SK-N-DZ (cell line): Measurements from ENCODE around the gene SYCP2.
"Not testable (repeated sequence)": the region's sequence is repeated elsewhere in the genome, so short reads cannot be mapped to it uniquely, and the experiment has no call there.

Experiments
- DNase-seq: peaks from one replicate; pipeline ENCODE4 v3.0.0-alpha.2; 2015; ENCODE audit warnings: low spot score

Gene SYCP2

DNA sequence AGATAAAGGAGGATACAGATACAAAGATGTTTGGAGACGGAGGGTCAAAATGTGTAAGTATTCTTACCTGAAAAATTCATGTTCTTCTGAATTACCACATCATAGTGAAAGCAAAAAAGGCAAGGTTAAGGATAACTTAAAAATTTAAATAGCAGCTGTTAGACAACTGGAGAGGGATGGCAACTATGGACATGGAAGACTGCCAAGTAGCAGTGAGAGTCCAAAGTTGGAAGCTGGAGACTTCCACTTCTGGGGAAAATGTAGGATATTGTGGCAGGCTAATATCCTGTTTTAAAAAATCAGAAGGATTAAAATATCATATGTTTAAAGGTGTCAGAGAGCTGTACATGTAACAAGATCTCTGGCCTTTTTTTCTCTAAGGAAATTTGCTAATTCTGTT, 29.8 kb downstream of the SYCP2 start:
- DNase-seq: no peak

- DNase-seq: no peak
These were observed 31.0 kb downstream of the SYCP2 start for GRCh38 chr20:59902470-59902869.

DNA sequence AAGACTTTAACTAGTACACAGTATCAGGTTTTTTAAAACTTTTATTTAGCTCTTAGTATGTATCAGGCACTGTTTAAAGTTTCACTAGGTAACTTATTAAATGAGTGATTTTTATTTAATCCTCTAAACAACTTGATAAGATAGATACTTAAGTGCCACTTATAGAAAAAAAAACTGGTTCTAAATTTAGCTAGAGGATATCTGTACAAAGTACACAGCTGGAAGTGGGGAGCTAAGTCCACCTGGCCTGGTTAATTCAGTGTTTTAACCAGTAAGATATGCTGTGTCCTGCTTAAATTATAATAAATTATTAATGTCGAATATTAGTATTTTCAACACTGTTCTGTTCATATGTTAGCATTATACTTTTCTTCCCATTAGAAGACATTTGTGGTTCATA, 37.5 kb downstream of the SYCP2 start:
- DNase-seq: no peak

DNA sequence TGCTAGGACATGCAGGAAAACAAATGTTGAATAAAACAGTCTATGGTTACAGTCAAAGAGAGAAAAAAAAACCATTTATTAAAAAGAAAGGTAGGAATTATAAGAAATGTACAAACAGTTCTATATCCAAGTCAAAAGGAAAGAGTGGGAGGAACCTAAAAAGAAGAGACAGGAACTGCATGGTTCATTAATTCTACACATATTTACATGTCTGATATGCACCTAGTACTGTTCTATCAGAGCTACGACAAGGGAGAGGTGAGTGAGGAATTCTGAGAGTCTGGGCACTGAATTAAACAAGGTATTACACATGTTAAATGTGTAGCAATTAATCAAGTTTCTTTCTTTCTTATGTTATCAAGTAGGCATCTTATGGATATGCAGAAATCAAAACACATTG, 41.9 kb downstream of the SYCP2 start:
- DNase-seq: no peak

- DNase-seq: not testable (repeated sequence)
These were observed 43.4 kb downstream of the SYCP2 start for GRCh38 chr20:59890035-59890434.

DNA sequence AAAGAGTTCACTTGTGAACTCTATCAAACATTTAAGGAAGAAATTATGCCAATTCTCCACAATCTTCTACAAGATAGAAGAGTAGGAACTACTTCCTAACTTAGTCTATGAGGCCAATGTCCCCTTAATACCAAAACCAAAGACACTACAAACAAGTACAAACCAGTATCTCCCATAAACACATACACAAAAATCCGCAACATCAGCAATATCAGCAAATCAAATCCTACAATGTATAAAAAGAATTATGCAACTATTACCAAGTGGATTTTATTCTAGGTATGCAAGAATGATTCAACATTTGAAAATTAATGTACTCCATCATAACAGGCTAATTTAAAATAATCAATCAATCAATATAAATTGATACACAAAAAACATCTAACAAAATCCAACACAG, 45.4 kb downstream of the SYCP2 start:
- no peak for DNase-seq

- DNase-seq: no peak
These were observed 48.9 kb downstream of the SYCP2 start for GRCh38 chr20:59884494-59884893.

- DNase-seq: no peak
These were observed 53.2 kb downstream of the SYCP2 start for GRCh38 chr20:59880198-59880597.

GRCh38 chr20:59873409-59873808, 60.0 kb downstream of the SYCP2 start:
- DNase-seq: no peak

DNA sequence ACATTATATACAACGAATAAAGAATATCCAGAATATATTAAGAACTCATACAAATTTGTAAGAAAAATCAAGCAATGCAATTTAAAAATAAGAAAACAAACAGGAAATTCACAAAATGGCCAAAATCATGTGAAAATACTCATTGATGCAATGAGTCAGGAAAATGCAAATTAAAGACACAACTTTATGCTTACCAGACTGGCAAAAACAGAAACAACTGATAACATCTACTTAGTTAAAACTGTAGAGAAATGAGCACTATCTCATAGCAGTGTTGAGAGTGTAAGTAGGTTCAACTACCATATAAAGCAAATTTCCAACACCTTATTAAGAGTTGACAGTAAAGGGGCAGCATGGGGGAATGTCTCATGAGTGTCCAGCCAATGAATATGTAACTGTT, 62.3 kb downstream of the SYCP2 start:
- no peak for DNase-seq

GRCh38 chr20:59866338-59866737, 67.1 kb downstream of the SYCP2 start:
- DNase-seq: no peak

DNA sequence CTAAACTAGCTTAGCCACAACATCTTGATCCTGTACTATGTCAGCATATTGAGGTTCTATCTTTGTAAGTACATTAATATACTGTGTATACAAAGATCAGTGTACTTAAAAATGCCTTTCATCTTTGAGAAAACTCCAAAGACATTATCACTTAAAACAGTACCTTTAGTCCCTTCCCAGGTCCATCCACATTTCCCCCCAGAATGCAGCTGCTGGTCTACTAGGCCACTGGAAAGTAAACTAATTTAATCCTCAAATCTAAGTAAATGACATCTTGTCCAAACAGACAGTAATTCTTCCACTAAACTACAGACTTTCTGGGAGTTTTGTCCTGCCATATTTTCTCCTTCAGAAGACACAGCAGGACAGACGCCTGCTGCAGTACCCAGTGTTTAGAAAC, 68.7 kb downstream of the SYCP2 start:
- peak; percentile 26 for DNase-seq

DNA sequence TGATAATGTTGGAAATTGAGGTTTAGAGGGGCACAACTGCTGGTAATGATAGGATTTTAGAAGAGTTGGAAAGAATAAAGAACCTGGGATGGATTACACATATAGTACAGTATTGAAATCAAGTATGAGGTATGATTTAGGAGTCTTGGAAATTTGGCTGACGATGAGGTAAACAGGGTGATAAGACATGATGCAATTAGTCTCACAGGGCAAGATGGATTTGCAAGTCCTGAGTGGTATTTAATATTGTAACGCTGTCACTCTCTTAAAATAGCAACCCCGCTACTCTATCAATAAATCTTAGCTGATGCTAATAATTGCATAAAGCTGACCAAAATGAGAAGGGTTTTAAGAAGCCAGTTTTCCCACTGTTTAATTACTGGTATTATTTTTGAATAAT, 70.4 kb downstream of the SYCP2 start:
- DNase-seq: no peak

- DNase-seq: no peak
These were observed 72.0 kb downstream of the SYCP2 start for GRCh38 chr20:59861401-59861800.

DNA sequence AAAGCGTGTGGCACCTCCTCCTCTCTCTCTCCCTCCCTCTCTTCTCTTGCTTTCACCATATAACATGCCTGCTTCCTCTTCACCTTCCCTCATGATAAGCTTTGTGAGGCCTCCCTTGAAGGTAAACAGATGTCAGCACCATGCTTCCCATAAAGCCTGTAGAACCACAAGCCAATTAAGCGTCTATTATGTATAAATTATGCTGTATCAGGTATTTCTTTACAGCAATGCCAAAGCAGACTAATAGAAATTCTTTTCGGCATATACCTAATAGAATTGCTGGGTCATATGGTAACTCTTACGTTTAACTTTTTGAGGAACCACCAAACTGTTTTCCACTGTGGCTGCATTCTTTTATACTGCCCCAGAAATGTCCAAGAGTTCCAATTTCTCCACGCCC, 75.0 kb downstream of the SYCP2 start:
- no peak for DNase-seq

DNA sequence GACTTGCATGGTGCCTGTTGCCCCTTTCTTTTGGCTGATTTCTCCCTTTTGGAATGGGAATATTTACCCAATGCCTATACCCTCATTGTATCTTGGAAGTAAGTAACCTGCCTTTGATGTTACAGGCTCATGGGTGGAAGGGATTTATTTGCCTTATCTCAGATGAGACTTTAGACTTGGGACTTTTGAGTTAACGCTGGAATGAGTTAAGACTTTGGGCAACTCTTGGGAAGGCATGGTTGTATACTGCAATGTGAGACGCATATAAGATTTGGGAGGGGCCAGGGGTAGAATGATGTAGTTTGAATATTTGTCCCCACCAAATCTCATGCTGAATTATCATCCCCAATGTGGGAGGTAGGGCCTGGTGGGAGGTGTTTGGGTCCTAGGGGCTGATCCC, 75.5 kb downstream of the SYCP2 start:
- no peak for DNase-seq

GRCh38 chr20:59856941-59857340, 76.5 kb downstream of the SYCP2 start:
- DNase-seq: not testable (repeated sequence)

- DNase-seq: not testable (repeated sequence)
These were observed 76.9 kb downstream of the SYCP2 start for GRCh38 chr20:59856526-59856925.

DNA sequence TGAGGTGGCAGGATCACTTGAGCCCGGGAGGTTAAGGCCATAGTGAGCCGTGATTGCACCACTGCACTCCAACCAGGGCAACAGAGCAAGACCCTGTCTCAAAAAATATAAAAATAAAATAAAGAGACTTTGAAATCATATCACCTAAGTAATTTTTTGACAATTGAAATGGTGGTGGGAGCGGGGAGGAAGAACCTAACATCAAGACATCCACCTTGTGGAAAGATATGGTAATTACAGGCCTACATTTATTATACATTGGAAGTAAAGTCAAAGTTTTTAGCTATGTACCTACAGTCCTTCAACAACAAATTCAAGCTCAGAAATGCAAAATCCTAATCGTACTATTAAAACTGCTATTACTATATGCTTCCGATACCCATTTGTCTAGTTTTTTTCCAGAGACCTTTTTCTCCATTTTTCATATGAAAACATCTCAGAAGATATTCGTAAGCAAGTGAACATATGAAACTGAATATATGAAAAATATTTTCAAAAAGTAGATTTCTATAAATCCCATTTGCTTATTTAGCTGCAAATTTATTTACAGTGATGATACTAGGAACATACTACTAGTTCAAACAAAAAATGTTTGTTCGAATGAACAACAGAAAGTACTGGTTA, 83.3 kb downstream of the SYCP2 start:
- peak; percentile 59 for DNase-seq

- no peak for DNase-seq
These were observed 85.3 kb downstream of the SYCP2 start for GRCh38 chr20:59848182-59848581.

DNA sequence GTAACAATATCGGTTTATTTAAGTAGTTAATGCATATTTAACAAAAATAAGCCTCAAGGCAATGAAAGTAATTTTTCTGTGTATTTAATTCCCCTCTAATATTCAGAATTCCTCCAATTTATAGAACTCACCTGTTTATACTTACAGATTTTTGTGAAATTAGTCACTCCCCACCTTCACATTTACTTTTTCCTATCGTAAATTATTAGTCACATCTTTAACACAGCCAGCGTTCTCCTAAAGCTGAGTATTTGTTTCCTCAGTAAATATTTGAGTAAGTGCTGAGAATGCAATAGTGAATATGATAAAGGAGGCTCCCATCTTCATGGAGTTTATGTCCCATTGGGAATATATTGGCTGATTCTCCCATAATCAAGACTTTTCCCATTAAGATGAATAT, 88.0 kb downstream of the SYCP2 start:
- no peak for DNase-seq

GRCh38 chr20:59839400-59839799, 94.0 kb downstream of the SYCP2 start:
- no peak for DNase-seq

DNA sequence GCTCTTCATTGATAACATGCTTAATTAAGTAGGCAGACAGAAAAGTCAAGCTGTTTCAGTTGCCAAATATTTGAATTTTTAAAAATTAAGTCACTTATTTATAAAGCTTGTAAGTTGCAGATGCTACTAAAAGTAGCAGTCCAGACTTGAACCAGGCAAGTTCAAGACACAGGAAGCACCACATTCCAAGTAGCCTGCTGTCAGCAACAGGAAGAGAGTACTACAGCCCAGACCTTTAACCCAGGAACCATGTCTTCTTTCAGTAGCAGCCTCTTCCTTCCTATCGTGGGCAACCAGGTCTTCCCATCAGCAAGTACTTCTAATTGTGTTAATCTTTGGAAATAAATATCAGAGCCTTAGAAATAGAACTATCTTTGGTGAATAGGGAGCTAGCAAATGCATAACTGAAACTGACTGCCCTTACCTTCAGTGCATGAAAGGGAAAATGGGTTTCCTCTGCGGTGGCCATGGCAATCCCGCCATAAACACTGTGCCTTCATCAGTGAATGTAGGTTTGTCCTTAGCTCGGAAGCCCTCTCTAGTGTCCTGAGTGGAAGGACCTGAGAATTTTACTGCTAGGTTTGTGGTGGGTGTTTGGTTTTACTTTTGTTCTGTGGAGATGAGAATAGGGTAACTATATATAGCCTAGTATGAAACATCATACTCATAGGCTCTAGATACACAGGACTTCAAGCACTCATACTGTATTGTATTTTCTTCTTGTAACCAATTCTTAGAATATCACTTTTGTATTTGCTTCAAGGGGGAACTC, 95.6 kb downstream of the SYCP2 start:
- no peak for DNase-seq

DNA sequence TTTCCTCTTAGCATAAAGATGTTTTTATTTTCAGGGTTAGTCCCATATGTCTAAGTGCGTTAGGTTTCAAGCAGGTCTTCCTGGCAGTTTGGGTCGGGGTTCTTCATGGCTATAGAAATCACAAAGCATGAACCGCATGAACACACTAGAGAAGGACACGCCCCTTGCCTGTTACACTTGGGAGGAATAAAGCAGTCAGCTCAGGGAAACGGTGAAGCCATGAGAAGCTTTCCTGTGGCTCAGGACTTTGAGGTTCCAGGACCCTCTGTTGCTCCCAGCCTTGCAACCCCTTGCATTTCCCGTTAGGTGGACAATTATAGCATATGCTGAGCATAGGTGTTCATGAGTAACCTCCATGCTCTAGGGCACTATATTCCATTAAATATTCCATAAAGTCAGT, 96.7 kb downstream of the SYCP2 start:
- no peak for DNase-seq
